ENCODE measurements around the gene LRCH4. TPM values are rescaled to one million over a fixed set of nuclear protein-coding genes. Genes with fewer than 3 reads are reported as not detected.
A peak's percentile ranks its signal among the peaks of the same experiment; 100 is the strongest.

LRCH4 gene
- total and polyA plus RNA-seq, 9 of the 15 experiments (the other 6 are each of a cell fraction or from before 2014, with no cell fraction given): 0.06 to 63.3 (median 15.0) TPM

DNA sequence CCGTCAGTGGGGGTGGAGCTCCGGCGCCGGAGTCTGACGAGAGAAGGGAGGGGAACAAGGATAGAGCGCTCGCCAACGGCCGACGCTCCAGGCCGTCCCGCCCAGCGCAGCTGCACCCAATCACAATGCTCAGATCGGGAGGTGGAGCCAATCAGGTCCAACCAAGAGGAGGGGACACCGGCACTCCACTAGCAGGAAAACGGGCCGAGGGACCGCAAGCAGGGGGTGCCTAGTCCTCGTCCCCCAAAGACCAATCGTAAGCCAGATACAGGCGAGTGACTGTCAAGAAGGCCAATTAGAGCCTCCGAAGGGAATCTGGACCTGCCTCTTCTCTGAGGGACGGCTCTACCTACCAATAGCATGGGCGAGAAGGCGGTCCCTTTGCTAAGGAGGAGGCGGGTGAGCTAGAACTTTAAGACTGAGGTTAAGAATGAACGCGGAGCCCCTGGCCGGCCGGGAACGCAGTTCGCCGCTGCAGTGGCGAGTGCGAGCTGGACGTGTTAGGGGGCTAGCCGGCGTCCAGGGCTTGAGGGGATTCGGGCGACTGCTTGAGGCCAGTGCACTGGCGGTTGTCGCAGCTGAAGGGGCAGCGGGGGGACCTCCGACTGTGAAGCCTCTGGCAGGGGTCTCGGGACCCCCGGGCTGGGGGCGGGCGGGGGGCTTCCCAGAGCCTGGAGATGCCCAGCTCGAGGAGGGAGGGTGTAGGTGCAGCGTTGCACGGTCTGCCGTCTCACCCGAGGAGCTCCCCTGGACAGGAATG is 517 bp upstream of the LRCH4 start, which contains the start of gene FBXO24 (continued):
- TF ChIP-seq, protein P1, sequence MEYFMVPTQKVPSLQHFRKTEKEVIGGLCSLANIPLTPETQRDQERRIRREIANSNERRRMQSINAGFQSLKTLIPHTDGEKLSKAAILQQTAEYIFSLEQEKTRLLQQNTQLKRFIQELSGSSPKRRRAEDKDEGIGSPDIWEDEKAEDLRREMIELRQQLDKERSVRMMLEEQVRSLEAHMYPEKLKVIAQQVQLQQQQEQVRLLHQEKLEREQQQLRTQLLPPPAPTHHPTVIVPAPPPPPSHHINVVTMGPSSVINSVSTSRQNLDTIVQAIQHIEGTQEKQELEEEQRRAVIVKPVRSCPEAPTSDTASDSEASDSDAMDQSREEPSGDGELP (CRISPR knock-in tag; IDR thresholded peaks at IDR 0.05; ENCODE audit: borderline replicate concordance): peak; percentile 98
- TF ChIP-seq STAG1 (CRISPR knock-in tag; IDR thresholded peaks at IDR 0.05; ENCODE audit: borderline replicate concordance) (no peak), PTBP1 (IDR thresholded peaks at IDR 0.05; ENCODE audit: low read depth, low read length) (no peak), SIN3A (IDR thresholded peaks at IDR 0.05; ENCODE audit: borderline replicate concordance in 2 of 2, control insufficient read depth in 1 of 2, low read depth in 2 of 2, low read length in 2 of 2) (peak in 1 of 2 experiments; percentile 11; a peak in 1 of 4 replicates), POLR2AphosphoS2 (IDR thresholded peaks at IDR 0.05; ENCODE audit: low read length) (no peak), SMAD3 (CRISPR knock-in tag; conservative IDR thresholded peaks at IDR 0.05) (no peak), RFX5 (IDR thresholded peaks at IDR 0.05; ENCODE audit: low read depth, low read length) (peak; percentile 55; the same call in 1 of the 2 replicates), ZNF197 (CRISPR knock-in tag; IDR thresholded peaks at IDR 0.05; ENCODE audit: low read depth) (no peak), ZNF282 (CRISPR knock-in tag; IDR thresholded peaks at IDR 0.05) (no peak), RCOR1 (IDR thresholded peaks at IDR 0.05; ENCODE audit: borderline replicate concordance in 1 of 2, low read depth in 2 of 2, low read length in 2 of 2) (0 out of 4 replicates have a peak, but pooled peaks of 1 of the 2 experiments have one; percentile 1), TOE1 (IDR thresholded peaks at IDR 0.05; ENCODE audit: borderline replicate concordance) (no peak), TOE1 (CRISPR knock-in tag; IDR thresholded peaks at IDR 0.05; ENCODE audit: borderline replicate concordance, low read depth) (no peak)
- TF ChIP-seq, protein P2, sequence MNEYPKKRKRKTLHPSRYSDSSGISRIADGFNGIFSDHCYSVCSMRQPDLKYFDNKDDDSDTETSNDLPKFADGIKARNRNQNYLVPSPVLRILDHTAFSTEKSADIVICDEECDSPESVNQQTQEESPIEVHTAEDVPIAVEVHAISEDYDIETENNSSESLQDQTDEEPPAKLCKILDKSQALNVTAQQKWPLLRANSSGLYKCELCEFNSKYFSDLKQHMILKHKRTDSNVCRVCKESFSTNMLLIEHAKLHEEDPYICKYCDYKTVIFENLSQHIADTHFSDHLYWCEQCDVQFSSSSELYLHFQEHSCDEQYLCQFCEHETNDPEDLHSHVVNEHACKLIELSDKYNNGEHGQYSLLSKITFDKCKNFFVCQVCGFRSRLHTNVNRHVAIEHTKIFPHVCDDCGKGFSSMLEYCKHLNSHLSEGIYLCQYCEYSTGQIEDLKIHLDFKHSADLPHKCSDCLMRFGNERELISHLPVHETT (CRISPR knock-in tag; conservative IDR thresholded peaks at IDR 0.05 in 1 of 2, IDR thresholded peaks at IDR 0.05 in 1 of 2): peak in 1 of 2 experiments; percentile 32; a peak in 2 of 4 replicates
- TF ChIP-seq, protein P3, sequence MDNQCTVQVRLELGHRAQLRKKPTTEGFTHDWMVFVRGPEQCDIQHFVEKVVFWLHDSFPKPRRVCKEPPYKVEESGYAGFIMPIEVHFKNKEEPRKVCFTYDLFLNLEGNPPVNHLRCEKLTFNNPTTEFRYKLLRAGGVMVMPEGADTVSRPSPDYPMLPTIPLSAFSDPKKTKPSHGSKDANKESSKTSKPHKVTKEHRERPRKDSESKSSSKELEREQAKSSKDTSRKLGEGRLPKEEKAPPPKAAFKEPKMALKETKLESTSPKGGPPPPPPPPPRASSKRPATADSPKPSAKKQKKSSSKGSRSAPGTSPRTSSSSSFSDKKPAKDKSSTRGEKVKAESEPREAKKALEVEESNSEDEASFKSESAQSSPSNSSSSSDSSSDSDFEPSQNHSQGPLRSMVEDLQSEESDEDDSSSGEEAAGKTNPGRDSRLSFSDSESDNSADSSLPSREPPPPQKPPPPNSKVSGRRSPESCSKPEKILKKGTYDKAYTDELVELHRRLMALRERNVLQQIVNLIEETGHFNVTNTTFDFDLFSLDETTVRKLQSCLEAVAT (IDR thresholded peaks at IDR 0.05): peak in 1 of 2 experiments; percentile 100; a peak in 2 of 4 replicates
- TF ChIP-seq, protein P4, sequence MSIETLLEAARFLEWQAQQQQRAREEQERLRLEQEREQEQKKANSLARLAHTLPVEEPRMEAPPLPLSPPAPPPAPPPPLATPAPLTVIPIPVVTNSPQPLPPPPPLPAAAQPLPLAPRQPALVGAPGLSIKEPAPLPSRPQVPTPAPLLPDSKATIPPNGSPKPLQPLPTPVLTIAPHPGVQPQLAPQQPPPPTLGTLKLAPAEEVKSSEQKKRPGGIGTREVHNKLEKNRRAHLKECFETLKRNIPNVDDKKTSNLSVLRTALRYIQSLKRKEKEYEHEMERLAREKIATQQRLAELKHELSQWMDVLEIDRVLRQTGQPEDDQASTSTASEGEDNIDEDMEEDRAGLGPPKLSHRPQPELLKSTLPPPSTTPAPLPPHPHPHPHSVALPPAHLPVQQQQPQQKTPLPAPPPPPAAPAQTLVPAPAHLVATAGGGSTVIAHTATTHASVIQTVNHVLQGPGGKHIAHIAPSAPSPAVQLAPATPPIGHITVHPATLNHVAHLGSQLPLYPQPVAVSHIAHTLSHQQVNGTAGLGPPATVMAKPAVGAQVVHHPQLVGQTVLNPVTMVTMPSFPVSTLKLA (conservative IDR thresholded peaks at IDR 0.05): peak in 1 of 2 experiments; percentile 63; a peak in 1 of 4 replicates
- TF ChIP-seq, protein P5, sequence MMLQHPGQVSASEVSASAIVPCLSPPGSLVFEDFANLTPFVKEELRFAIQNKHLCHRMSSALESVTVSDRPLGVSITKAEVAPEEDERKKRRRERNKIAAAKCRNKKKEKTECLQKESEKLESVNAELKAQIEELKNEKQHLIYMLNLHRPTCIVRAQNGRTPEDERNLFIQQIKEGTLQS (IDR thresholded peaks at IDR 0.05): no peak
- TF ChIP-seq, protein P5 (CRISPR knock-in tag; conservative IDR thresholded peaks at IDR 0.05): no peak

Measured in K562 (cell line).